HepG2 (cell line): ENCODE results near the gene KIAA2012. TPM values are rescaled to one million over a fixed set of nuclear protein-coding genes. Genes with fewer than 3 reads are reported as not detected.

Experiments
- ATAC-seq: fragments of 200-7000 bp; cut with Tn5 transposase; 3 replicates; pipeline ENCODE4 v1.9.1; 2020; ENCODE audit warnings: mild to moderate bottlenecking, moderate library complexity
- BruUV-seq: library from RNA; stranded (reverse); fragments of 400-500 nt; replicated peaks from 2 replicates; lab custom pipeline; 2021; lab: Mats Ljungman, UMichigan
- CTCF ChIA-PET: fragments of 300-600 bp; formaldehyde crosslinking; extraction: SDS; loops from one replicate; lab custom pipeline; 2021; ENCODE audit warnings: low total read pairs, inconsistent platforms, low intra/inter-chr PET ratio; lab: Yijun Ruan, JAX
- POLR2A ChIA-PET: fragments of 350-600 bp; sonication (Branson Sonifier 250); formaldehyde crosslinking; loops from one replicate; lab custom pipeline; 2020; ENCODE audit warnings: antibody characterized with exemption, inconsistent platforms; lab: Yijun Ruan, JAX
- DNase-seq: peaks from one replicate; pipeline ENCODE4 v3.0.0-alpha.2; 2015; ENCODE audit warnings: low spot score
- FAIRE-seq: peaks from 3 replicates; lab custom pipeline; 2011; peaks lifted over from hg19 to GRCh38; lab: Jason Lieb, UNC
- H2AFZ ChIP-seq: one replicate; pipeline ENCODE4 v1.6.1; 2011; ENCODE audit warnings: low read length, inconsistent platforms
- H3K27ac ChIP-seq: fragments of 300-600 bp; 3 replicates; pipeline ENCODE4 v1.8.0; 2011; ENCODE audit warnings: mixed run types, mild to moderate bottlenecking, mixed read lengths, low read length, inconsistent platforms; ENCODE audit not compliant: insufficient read depth; ENCODE audit errors: extremely low read length
- H3K27me3 ChIP-seq, 2 experiments: fragments of 200-600 bp in 1 of 2; 2 replicates in 1 of 2; 3 replicates in 1 of 2; pipeline versions ENCODE4 v1.6.0 to v1.8.0; 2011; ENCODE audit warnings: low read length in 2 of 2, mild to moderate bottlenecking in 2 of 2, moderate library complexity in 2 of 2, inconsistent platforms in 1 of 2; ENCODE audit not compliant: insufficient read depth in 2 of 2, control insufficient read depth in 1 of 2
- H3K36me3 ChIP-seq, 2 experiments: fragments of 200-600 bp in 1 of 2; replicated peaks in 1 of 2; 2 replicates in 1 of 2; 3 replicates in 1 of 2; pipeline versions ENCODE4 v1.5.1 to v1.8.0; 2011; ENCODE audit warnings: low read length in 2 of 2, inconsistent platforms in 1 of 2; ENCODE audit not compliant: insufficient read depth in 2 of 2, control insufficient read depth in 1 of 2
- H3K4me1 ChIP-seq: 2 replicates; pipeline ENCODE4 v1.5.1; 2012; ENCODE audit warnings: low read length, inconsistent platforms; ENCODE audit not compliant: insufficient read depth
- H3K4me2 ChIP-seq: 2 replicates; pipeline ENCODE4 v1.6.0; 2011; ENCODE audit warnings: low read depth, low read length, inconsistent platforms
- H3K4me3 ChIP-seq, 3 experiments: fragments of 200-600 bp in 1 of 3; sonication (generic), shearing (Covaris generic) in 1 of 3; replicated peaks in 1 of 3; 2 replicates each; pipeline ENCODE4 v1.5.1; 2011 to 2016; ENCODE audit warnings: low read length in 3 of 3, inconsistent platforms in 2 of 3, low read depth in 2 of 3, mild to moderate bottlenecking in 2 of 3, control low read depth in 1 of 3, mixed read lengths in 1 of 3; ENCODE audit not compliant: insufficient read depth in 1 of 3
- H3K79me2 ChIP-seq: one replicate; pipeline ENCODE4 v1.6.1; 2011; ENCODE audit warnings: low read length, inconsistent platforms; ENCODE audit not compliant: insufficient read depth
- H3K9ac ChIP-seq: 2 replicates; pipeline ENCODE4 v1.6.0; 2011; ENCODE audit warnings: mild to moderate bottlenecking, low read depth, low read length, inconsistent platforms; ENCODE audit not compliant: insufficient read depth
- H3K9me3 ChIP-seq: 2 replicates; pipeline ENCODE4 v1.5.1; 2012; ENCODE audit warnings: mild to moderate bottlenecking, low read length
- H4K20me1 ChIP-seq: 2 replicates; pipeline ENCODE4 v1.6.0; 2011; ENCODE audit warnings: inconsistent platforms, mild to moderate bottlenecking, low read length, moderate library complexity; ENCODE audit not compliant: insufficient read depth
- CEBPB ChIP-seq: IDR thresholded peaks from 2 replicates; pipeline ENCODE4 v1.6.1; 2011; ENCODE audit warnings: low read depth, low read length, improper control_type of control experiment, borderline replicate concordance
- CEBPG ChIP-seq: IDR thresholded peaks from 2 replicates; pipeline ENCODE4 v1.6.1; 2016
- KIAA2018 ChIP-seq: sonication (generic); formaldehyde crosslinking; IDR thresholded peaks from 2 replicates; pipeline ENCODE4 v1.5.0; 2020; ENCODE audit warnings: mild to moderate bottlenecking, missing genetic modification reagents, borderline replicate concordance
- MAZ ChIP-seq, 2 experiments: sonication (generic) in 1 of 2; formaldehyde crosslinking in 1 of 2; IDR thresholded peaks; 2 replicates each; pipeline versions ENCODE4 v1.5.0 to v1.6.1; 2012 to 2020; ENCODE audit warnings: low read depth in 2 of 2, mild to moderate bottlenecking in 2 of 2, borderline replicate concordance in 1 of 2, improper control_type of control experiment in 1 of 2, low read length in 1 of 2, missing genetic modification reagents in 1 of 2, moderate library complexity in 1 of 2
- POGZ ChIP-seq: sonication (generic); formaldehyde crosslinking; IDR thresholded peaks from 2 replicates; pipeline ENCODE4 v1.4.0; 2020; ENCODE audit warnings: mild to moderate bottlenecking, missing genetic modification reagents
- RELA ChIP-seq: sonication (generic); formaldehyde crosslinking; IDR thresholded peaks from 2 replicates; pipeline ENCODE4 v1.4.0; 2020; ENCODE audit warnings: missing genetic modification reagents
- ZBTB49 ChIP-seq: sonication (generic); formaldehyde crosslinking; IDR thresholded peaks from 2 replicates; pipeline ENCODE4 v1.4.0; 2020; ENCODE audit warnings: missing genetic modification reagents, borderline replicate concordance
- ZNF776 ChIP-seq: sonication (generic); formaldehyde crosslinking; IDR thresholded peaks from 2 replicates; pipeline ENCODE4 v1.4.0; 2020; ENCODE audit warnings: mild to moderate bottlenecking, missing genetic modification reagents
- WGBS: methylation state at CpG from one replicate; pipeline ENCODE4 v1.1.6; 2017; ENCODE audit warnings: low lambda C conversion rate; 5-methylcytosine and 5-hydroxymethylcytosine counted together
- in situ Hi-C: cut with HindIII; loops from 2 replicates; pipeline ENCODE4 v1.10.0; 2017; ENCODE audit warnings: low pct_unique_long_range_greater_than_20kb; ENCODE audit not compliant: extremely low pct_ligation_motif_present
- intact Hi-C: fragments of 100-400 bp; cut with micrococcal nuclease; formaldehyde crosslinking; loops from one replicate; pipeline ENCODE4 v1.10.0; 2022; ENCODE audit not compliant: unreplicated experiment
- polyA plus RNA-seq, 8 experiments: library from polyadenylated mRNA; depleted of rRNA in 3 of 8; stranded (reverse) in 7 of 8; unstranded in 1 of 8; fragments of >200 nt; fragmentation: Illumina TruSeq in 4 of 8; extraction: Trizol in 4 of 8; gene quantifications; 2 replicates each; pipeline versions ENCODE4 v1.2.1 to v1.2.3, GENCODE V29; 2011 to 2016; ENCODE audit warnings: low read depth in 4 of 8, missing spikeins in 1 of 8, mixed read lengths in 1 of 8; ENCODE audit not compliant: insufficient read depth in 1 of 8
- total RNA-seq, 5 experiments: library from RNA; depleted of rRNA; stranded (reverse); fragments of >200 nt; fragmentation: Illumina TruSeq; extraction: Trizol; gene quantifications; 2 replicates each; pipeline ENCODE4 v1.2.3, GENCODE V29; 2016; ENCODE audit warnings: low read depth in 1 of 5

Gene KIAA2012
- total and polyA plus RNA-seq, 2 of the 13 experiments (the other 11 are each of a cell fraction or from before 2014, with no cell fraction given): not detected

DNA sequence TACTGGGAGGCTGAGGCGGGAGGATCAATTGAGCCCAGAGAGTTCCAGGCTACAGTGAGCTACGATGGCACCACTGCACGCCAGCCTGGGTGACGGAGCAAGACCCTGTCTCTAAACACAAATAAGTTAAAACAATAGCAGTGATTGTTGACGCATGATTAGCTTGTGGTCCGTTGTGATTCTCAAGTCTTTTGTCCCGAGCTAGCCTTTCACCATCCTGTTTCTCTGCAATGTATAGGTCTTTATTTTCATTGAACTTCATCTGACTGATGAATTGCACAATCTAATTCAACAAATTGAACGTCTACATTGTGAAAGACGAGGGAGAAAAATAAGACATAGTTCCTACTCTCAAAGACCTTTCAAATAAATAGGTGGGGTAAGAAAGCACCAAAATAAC, 48.2 kb upstream of the KIAA2012 start:
- H3K27ac ChIP-seq: no peak overlapping the region
- H3K36me3 ChIP-seq: no peaks in the 10 kb centered on the region
- H3K9me3 ChIP-seq: no peaks in the 10 kb centered on the region
- intact Hi-C loops (no loop called here), in situ Hi-C loops (no loop called here)
- 23% methylated on average over 9 of the region's 9 CpGs for WGBS
- H3K4me1 ChIP-seq: no peaks in the 10 kb centered on the region
- H3K9ac ChIP-seq: no peak overlapping the region
- ChIA-PET CTCF (no interaction called here), POLR2A (no interaction called here)
- H2AFZ ChIP-seq: no peak overlapping the region
- no peaks in the 10 kb centered on the region for H3K79me2 ChIP-seq
- peaks cover 4 to 16% of the 10 kb centered on the region in 2 experiments; a peak in 3 of 5 replicates for H3K27me3 ChIP-seq
- FAIRE-seq: no peak
- no TSS peak for BruUV-seq
- TF ChIP-seq CEBPG (CRISPR knock-in tag) (no peak), KIAA2018 (CRISPR knock-in tag) (no peak), MAZ (IDR thresholded peaks at IDR 0.05; ENCODE audit: borderline replicate concordance, low read depth, low read length) (no peak), MAZ (CRISPR knock-in tag; IDR thresholded peaks at IDR 0.05; ENCODE audit: low read depth) (no peak), POGZ (CRISPR knock-in tag) (no peak), CEBPB (peak; percentile 57; the same call in 1 of the 2 replicates), ZBTB49 (CRISPR knock-in tag) (no peak), RELA (CRISPR knock-in tag) (no peak), ZNF776 (CRISPR knock-in tag) (no peak)
- TF ChIP-seq, all 625 proteins: peak for 1
- Histone ChIP-seq H3K4me3 (no peak overlapping the region), H4K20me1 (no peaks in the 10 kb centered on the region), H3K4me2 (no peak overlapping the region)
- no peak for DNase-seq
- no peak for ATAC-seq
